Thoracic aorta (tissue), 2 donors: ENCODE data around the gene PLSCR1. TPM values are rescaled to one million over a fixed set of nuclear protein-coding genes. Genes with fewer than 3 reads are reported as not detected.
A peak's percentile ranks its signal among the peaks of the same experiment; 100 is the strongest.

ENCODE experiments used
- ATAC-seq: fragments of 150-250 bp; one replicate; pipeline ENCODE4 v1.8.0; 2017; ENCODE audit warnings: low read depth; ENCODE audit not compliant: insufficient number of reproducible peaks, low FRiP score
- DNase-seq: peaks from one replicate; pipeline ENCODE4 v3.0.0-alpha.2; 2020; ENCODE audit warnings: low spot score
- H3K27ac ChIP-seq, 2 donors: fragments of 200-600 bp; sonication (generic); 1 replicate in 1 of 2; 2 replicates in 1 of 2; pipeline ENCODE4 v1.5.1; 2016; ENCODE audit warnings: mild to moderate bottlenecking in 2 of 2, moderate library complexity in 2 of 2
- H3K27me3 ChIP-seq: fragments of 200-600 bp; sonication (generic); replicated peaks from 2 replicates; pipeline ENCODE4 v1.6.0; 2016; ENCODE audit warnings: mild to moderate bottlenecking; ENCODE audit not compliant: insufficient read depth
- H3K36me3 ChIP-seq: fragments of 200-600 bp; sonication (generic); one replicate; pipeline ENCODE4 v1.5.1; 2016
- H3K4me1 ChIP-seq, 2 donors: fragments of 200-600 bp; sonication (generic); 1 replicate in 1 of 2; 2 replicates in 1 of 2; pipeline versions ENCODE4 v1.5.1 to v1.6.0; 2016; ENCODE audit warnings: low read depth in 2 of 2, mild to moderate bottlenecking in 1 of 2; ENCODE audit not compliant: control insufficient read depth in 1 of 2
- H3K4me3 ChIP-seq: fragments of 200-600 bp; sonication (generic); 2 replicates; pipeline ENCODE4 v1.5.1; 2016; ENCODE audit warnings: mild to moderate bottlenecking
- H3K9me3 ChIP-seq: fragments of 200-600 bp; sonication (generic); 2 replicates; pipeline ENCODE4 v1.5.1; 2016
- total RNA-seq, 2 donors: library from RNA; depleted of rRNA; stranded (reverse); fragments of >200 nt; gene quantifications; one replicate each; pipeline versions ENCODE4 v1.1.0 to v1.2.3, GENCODE V29; 2016
- TF ChIP-seq, protein P1 (sequence below): fragments of 200-600 bp; sonication (generic); IDR thresholded peaks from one replicate; pipeline ENCODE4 v1.5.1; 2019; ENCODE audit warnings: antibody characterized with exemption

The PLSCR1 gene
- total RNA-seq, 2 donors from 2014 or later: 116 to 565 TPM

GRCh38 chr3:146470425-146470990 lies 73.9 kb downstream of the PLSCR1 start:
- DNase-seq (no peak), ATAC-seq (no peak)
- no peak overlapping the region for H3K4me3 ChIP-seq
- TF ChIP-seq, protein P1, sequence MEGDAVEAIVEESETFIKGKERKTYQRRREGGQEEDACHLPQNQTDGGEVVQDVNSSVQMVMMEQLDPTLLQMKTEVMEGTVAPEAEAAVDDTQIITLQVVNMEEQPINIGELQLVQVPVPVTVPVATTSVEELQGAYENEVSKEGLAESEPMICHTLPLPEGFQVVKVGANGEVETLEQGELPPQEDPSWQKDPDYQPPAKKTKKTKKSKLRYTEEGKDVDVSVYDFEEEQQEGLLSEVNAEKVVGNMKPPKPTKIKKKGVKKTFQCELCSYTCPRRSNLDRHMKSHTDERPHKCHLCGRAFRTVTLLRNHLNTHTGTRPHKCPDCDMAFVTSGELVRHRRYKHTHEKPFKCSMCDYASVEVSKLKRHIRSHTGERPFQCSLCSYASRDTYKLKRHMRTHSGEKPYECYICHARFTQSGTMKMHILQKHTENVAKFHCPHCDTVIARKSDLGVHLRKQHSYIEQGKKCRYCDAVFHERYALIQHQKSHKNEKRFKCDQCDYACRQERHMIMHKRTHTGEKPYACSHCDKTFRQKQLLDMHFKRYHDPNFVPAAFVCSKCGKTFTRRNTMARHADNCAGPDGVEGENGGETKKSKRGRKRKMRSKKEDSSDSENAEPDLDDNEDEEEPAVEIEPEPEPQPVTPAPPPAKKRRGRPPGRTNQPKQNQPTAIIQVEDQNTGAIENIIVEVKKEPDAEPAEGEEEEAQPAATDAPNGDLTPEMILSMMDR: no peak
- H3K27ac ChIP-seq: no peak overlapping the region
- no peaks in the 10 kb centered on the region for H3K27me3 ChIP-seq
- peaks cover 0 to 17% of the 10 kb centered on the region in 2 donors for H3K4me1 ChIP-seq
- no peaks in the 10 kb centered on the region for H3K36me3 ChIP-seq
- H3K9me3 ChIP-seq: no peaks in the 10 kb centered on the region

DNA sequence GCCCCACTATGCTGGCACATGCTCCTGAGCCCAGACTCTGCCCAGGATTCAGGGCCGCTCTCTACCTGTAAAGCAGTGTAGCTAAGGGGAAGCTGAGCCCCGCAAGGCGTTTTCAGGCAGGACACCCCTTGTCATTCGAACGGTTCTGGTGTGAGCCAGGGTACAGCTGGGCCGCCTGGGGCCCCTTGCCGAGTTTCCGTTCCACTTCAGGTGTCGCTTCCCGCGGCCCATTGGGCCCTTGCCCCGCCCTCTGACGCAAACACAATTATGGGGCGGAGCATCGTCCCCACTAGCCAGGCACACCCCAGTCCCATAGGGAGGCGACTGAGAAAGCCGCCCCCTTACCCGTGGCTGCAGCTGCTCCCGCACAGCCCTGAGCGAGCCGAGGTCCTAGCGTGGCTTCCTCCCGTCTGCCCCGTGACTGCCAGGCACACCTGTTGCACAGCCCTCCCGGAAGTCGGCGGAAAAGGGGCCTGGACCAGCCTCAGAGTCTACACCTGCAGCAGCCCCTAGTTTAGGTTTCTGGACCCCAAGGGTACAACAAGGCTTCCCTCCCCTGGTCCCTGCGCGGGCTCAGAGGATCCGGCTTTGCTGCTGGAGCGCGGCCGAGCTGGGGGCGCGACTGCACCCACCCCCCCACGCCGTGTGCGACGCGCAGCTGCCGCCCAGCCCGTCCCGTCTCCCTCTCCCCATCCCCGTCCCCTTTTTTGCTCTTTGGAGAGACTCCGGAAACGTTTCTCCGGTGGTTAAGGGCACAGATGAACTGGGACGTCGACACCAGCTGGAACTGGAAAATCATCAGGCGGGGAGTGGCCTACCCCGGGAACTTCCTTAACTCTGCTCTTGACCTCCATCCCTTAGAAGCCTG lies 75.0 kb downstream of the PLSCR1 start, which contains the start of gene PLSCR2:
TSS of gene PLSCR2 (minus strand) at position 412 of the 868 bp plus-strand sequence. CDS start 9,657 bp downstream, outside the sequence.
- H3K27ac ChIP-seq: peak within 1 kb of the TSS; percentile 38 to 64
- DNase-seq (peak; percentile 8), ATAC-seq (peak; percentile 44)
- peak within 1 kb of the TSS; percentile 82 for H3K4me3 ChIP-seq
- peaks cover 0 to 17% of the 10 kb centered on the region in 2 donors for H3K4me1 ChIP-seq
- TF ChIP-seq, protein P1: no peak
- no peaks in the 10 kb centered on the region for H3K27me3 ChIP-seq
- H3K36me3 ChIP-seq: no peaks in the 10 kb centered on the region
- no peaks in the 10 kb centered on the region for H3K9me3 ChIP-seq

DNA sequence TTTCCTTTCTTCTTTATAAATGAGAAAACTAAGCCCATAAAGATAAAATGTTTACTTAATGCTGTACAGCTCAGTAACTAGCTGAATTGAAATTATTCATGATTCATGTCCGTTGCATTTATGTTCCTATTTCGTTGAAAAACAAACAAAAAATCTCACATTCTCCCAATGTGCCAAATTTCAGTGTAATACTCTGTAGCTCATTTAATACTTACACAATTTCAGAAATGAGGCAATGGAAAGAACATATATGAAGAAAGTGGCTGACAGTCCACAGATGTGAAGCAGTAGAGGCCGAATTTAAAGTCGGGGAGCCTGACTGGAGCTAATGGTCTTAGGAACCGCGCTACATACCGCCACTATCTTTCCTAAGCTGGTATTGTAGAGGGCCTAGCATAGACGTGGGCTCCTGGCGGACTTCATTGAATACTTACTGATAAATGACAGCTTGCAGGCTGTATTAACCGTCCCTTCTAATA lies 75.7 kb downstream of the PLSCR1 start:
- no peak for ATAC-seq
- peaks cover 0 to 17% of the 10 kb centered on the region in 2 donors for H3K4me1 ChIP-seq
- H3K9me3 ChIP-seq: no peaks in the 10 kb centered on the region

DNA sequence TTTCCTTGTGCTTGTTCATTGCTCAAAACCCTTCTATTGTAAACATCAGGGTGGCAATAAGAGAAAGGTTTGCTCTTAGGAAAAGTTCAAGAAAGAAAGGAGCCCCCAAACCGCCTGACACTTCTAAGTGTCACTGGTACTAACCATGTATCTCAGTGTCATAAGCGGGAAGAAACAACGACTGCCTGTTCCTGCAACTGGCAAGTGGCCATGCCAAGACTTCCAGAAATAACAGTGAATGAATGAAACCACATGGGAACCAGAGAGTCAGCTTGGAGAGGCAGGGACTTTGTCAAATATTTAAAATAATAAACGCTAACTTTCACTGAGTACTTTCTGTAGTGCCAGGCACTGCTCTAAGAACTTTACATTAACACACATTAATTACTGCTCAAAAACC lies 76.2 kb downstream of the PLSCR1 start:
- DNase-seq (no peak), ATAC-seq (no peak)
- TF ChIP-seq, protein P1: no peak
- no peak overlapping the region for H3K4me3 ChIP-seq
- peak overlapping the region; percentile 38 to 64 for H3K27ac ChIP-seq
- no peaks in the 10 kb centered on the region for H3K36me3 ChIP-seq
- H3K9me3 ChIP-seq: no peaks in the 10 kb centered on the region
- peaks cover 0 to 17% of the 10 kb centered on the region in 2 donors for H3K4me1 ChIP-seq
- H3K27me3 ChIP-seq: no peaks in the 10 kb centered on the region

More for the DNA sequence above, 75.7 kb downstream of the PLSCR1 start:
- Histone ChIP-seq H3K27me3 (no peaks in the 10 kb centered on the region), H3K36me3 (no peaks in the 10 kb centered on the region), H3K27ac (peak overlapping the region; percentile 38 to 64), H3K4me3 (peak overlapping the region; percentile 82)
- TF ChIP-seq, protein P1: no peak
- DNase-seq: no peak

- TF ChIP-seq, protein P1: no peak
- Histone ChIP-seq H3K4me3 (no peak overlapping the region), H3K9me3 (no peaks in the 10 kb centered on the region), H3K27me3 (no peaks in the 10 kb centered on the region), H3K36me3 (no peaks in the 10 kb centered on the region), H3K4me1 (peaks cover 0 to 17% of the 10 kb centered on the region in 2 donors), H3K27ac (no peak overlapping the region)
- ATAC-seq (no peak), DNase-seq (no peak)
These were observed 77.8 kb downstream of the PLSCR1 start for GRCh38 chr3:146466604-146467003.
